Cardiac septum (tissue), 1 donor: ENCODE data around the gene TTC8. TPM values are rescaled to one million over a fixed set of nuclear protein-coding genes. Genes with fewer than 3 reads are reported as not detected.
"Not testable (repeated sequence)": the region's sequence is repeated elsewhere in the genome, so short reads cannot be mapped to it uniquely, and the experiment has no call there.

Source experiments
- DNase-seq: peaks from one replicate; pipeline ENCODE4 v3.0.0-alpha.2; 2020; ENCODE audit warnings: low spot score
- intact Hi-C: fragments of 100-400 bp; cut with DNase I; formaldehyde crosslinking; loops from one replicate; pipeline ENCODE4 v1.14.0; 2022
- long read RNA-seq: library from polyadenylated mRNA; unstranded; transcript quantifications from one replicate; pipeline ENCODE4 v2.0.0, GENCODE V29; 2021
- total RNA-seq: library from RNA; stranded (reverse); fragmentation: NEBNext Ultra II Directional; extraction: Animal tissue kit (Norgen Biotek cat#: 25700); gene quantifications from one replicate; pipeline ENCODE4 v1.2.1, GENCODE V29; 2021
- donor health status: DM: no; HTN: no; CAD: no.

The TTC8 gene
- 12.2 TPM for total RNA-seq
- long read RNA-seq, full-length matches to known transcripts, result 15 of 21 reads
- long read RNA-seq, partial matches to known transcripts, result 1 of 21 reads
- long read RNA-seq, other reads (novel, unspliced or antisense), result 5 of 21 reads

DNA sequence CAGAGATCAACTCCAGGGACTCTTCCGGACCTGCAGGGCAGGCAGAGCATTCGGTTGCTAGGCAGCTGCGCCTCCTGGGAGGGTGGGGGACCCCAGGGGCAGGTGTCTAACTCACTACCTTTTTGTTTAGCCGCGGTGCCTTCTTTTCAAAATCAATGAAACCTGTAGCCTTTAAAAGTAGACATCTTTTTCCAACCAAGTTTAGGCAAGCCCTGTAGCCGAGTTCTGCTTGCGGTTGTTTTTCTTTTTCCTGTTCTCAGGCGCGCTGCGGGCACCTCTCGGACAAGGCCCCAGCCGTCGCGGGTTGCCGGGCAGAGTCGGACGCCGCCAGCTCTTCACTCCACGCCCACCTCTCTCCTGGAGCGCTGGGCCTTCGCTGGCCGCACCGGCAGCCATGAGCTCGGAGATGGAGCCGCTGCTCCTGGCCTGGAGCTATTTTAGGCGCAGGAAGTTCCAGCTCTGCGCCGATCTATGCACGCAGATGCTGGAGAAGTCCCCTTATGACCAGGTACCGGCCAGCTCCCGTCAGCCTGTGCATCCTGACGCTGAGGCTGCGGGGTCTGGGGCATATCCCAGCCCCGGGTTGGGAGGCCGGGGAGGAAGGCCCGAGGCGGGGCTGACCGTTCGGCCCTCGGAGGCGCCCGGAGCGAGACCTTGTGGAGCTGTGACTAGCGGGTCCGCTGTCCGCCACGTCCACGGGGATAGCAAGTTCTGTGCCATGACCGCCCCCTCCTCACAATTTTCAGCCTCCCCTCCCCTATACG is at the start of gene TTC8:
TTC8 (plus strand) TSS at position 338 of the 764 bp plus-strand sequence; CDS start at position 395, 57 bp downstream.
- DNase-seq, result peak; percentile 94
- intact Hi-C loops, result loop anchor here (2.0 kb wide), 1 partner anchor 32 kb away; the partner anchor contains the start of gene EML5

- intact Hi-C loops, result no loop called here
- DNase-seq, result no peak
Measured at GRCh38 chr14:88775532-88775931, 48.9 kb upstream of the TTC8 start.

DNA sequence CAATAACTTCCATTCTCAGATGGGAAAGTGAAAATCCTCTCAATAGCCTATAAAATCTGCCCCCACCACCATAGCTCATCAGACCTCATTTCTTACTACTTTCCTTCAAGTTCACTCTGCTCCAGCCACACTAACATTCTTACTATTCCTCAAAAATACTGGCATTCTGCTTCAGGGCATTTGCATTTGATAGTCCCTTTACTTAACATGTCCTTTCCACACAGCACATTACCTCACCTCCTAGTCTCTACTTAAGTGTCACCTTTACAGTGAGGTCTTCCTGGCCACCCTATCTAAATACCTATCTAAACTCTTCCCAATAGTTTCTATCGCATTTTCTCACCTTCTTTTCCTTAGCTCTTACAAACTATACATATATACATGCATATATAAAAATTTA is 38.5 kb upstream of the TTC8 start:
- no peak for DNase-seq
- intact Hi-C loops, result no loop called here

GRCh38 chr14:88786715-88787114 is 37.7 kb upstream of the TTC8 start:
- intact Hi-C loops, result no loop called here
- DNase-seq, result no peak

GRCh38 chr14:88789573-88789972 is 34.9 kb upstream of the TTC8 start:
- DNase-seq, intact Hi-C loops: not testable (repeated sequence)

DNA sequence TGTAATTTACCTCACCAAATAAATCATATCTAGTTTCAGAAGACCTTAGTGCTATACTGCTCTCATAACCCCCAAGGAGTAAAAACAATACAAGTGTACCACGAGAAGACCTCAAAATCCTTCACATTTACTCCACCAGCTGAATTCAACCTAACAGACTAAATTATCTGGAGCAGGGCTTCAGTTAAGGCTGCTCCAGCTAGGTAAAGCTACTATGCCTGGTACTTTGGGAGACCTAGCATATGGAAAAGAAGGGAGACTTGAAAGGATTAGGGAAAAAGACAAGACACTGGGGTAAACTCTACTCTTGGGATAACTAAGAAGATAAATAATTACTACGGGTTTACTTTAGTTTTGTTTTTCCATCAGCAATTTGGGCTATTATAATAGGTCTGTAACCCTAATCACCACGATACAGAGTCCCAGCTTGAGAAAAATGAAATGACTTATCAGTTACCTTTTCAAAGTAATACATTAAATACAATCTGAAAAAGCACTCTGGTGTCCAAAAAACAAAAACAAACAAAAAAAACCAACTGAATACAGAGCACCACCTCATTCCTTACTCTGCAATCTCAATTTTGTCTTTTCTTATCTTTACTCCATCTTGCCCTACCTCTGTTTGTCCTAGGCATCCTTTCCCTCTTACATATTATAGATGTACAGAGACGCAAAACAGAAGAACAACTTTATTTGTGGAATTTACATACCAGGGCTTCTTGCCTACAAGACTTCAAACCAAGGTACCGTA is 33.8 kb upstream of the TTC8 start:
- intact Hi-C loops, result no loop called here
- DNase-seq, result no peak

DNA sequence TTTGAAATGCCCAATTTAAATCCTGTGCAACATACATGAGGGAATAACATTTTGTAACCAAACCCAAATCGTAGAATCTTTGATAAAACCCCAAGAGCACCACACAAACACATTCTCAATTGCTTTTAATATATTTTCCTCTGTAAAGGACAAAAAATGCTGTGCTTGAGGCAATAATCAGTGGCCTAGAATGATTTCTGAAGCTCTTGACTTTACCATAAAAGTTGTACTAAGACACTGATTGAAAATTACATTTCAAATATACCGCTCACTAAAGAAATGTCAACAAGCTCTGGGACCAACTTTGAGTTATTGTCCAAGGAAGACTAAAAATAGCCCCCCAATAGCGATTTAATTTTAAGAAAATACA is 33.2 kb upstream of the TTC8 start:
- no peak for DNase-seq
- intact Hi-C loops, result no loop called here

GRCh38 chr14:88791629-88792472 is 32.6 kb upstream of the TTC8 start:
- DNase-seq, result no peak
- intact Hi-C loops, result loop anchor here (2.0 kb wide), 1 partner anchor 33 kb away; the partner anchor contains the start of gene TTC8

GRCh38 chr14:88792473-88793258 is 31.8 kb upstream of the TTC8 start, which contains the start of gene EML5:
EML5 (minus strand) TSS chr14:88792953; CDS start chr14:88792503, 450 bp downstream.
- peak; percentile 86 for DNase-seq
- intact Hi-C loops, result loop anchor here (2.0 kb wide), 1 partner anchor 32 kb away; the partner anchor contains the start of gene TTC8

GRCh38 chr14:88793259-88793625 is 31.2 kb upstream of the TTC8 start:
- intact Hi-C loops, result loop anchor here (2.0 kb wide), 1 partner anchor 32 kb away; the partner anchor contains the start of gene TTC8

DNA sequence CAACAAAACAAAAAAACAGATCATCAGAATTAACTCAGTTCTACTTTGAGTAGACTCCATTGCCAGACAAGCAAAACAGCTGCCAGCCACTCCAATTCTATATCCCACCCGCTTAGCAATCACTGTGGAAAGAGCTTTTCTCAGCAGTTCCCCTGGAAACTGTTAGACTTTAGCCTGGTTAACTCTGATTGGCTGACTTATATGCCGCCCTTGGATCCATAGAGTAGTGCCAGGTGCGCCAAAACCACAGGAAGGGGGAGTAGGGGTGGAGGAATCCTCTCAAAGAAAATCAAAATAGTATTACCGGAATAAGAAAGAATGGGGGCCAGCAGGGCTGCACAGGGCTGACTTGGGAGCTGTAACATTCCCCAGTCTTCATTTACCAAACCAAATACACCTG is 26.3 kb upstream of the TTC8 start:
- intact Hi-C loops, result no loop called here
- no peak for DNase-seq

More at GRCh38 chr14:88793259-88793625, 31.2 kb upstream of the TTC8 start:
- no peak for DNase-seq

- intact Hi-C loops, result no loop called here
- DNase-seq, result no peak
Measured at GRCh38 chr14:88799522-88799921, 24.9 kb upstream of the TTC8 start.

- intact Hi-C loops, result no loop called here
- no peak for DNase-seq
Measured at GRCh38 chr14:88802596-88802995, 21.9 kb upstream of the TTC8 start.

DNA sequence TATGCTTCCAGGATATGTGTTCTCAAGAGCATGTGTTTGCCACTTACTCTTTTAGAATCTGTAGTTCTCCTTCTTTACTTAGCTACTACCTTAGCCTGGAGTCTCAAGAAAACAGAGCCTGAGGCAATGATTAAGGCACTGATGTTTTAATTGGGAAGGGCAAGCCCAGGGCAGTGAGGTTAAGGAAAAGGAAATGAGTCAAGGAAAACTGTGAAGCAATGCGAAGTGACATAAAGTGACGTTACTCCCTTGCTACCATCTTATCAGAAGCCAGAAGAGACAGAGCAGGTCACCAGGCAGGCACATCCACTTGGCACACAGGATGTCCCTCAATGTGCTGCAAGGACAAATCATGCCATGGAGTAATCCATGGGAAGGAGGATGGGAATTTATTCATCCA is 20.4 kb upstream of the TTC8 start:
- intact Hi-C loops, result no loop called here
- DNase-seq, result no peak

GRCh38 chr14:88804477-88804876 is 20.0 kb upstream of the TTC8 start:
- intact Hi-C loops, result no loop called here

DNA sequence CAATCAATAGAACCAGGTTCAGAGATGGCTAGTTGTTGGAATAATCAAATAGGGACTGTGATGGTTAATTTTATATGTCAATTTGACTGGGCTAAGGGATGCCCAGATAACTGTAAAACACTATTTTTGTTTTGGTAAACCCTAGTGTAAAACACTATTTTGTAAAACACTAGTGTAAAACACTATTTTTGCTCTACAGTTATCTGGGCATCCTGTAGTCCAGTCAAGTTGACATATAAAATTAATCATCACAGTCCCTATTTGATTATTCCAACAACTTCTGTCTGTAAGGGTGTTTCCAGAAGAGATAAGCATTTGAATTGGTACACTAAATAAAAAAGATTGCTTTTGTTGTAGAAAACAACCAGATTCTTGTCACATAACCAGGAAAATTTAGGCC is 16.1 kb upstream of the TTC8 start:
- intact Hi-C loops, result no loop called here
- DNase-seq, result no peak

More at GRCh38 chr14:88804477-88804876, 20.0 kb upstream of the TTC8 start:
- DNase-seq, result no peak

GRCh38 chr14:88815980-88816379 is 8.5 kb upstream of the TTC8 start:
- no peak for DNase-seq
- intact Hi-C loops, result no loop called here

- no peak for DNase-seq
- intact Hi-C loops, result no loop called here
Measured at GRCh38 chr14:88818018-88818417, 6.4 kb upstream of the TTC8 start.

DNA sequence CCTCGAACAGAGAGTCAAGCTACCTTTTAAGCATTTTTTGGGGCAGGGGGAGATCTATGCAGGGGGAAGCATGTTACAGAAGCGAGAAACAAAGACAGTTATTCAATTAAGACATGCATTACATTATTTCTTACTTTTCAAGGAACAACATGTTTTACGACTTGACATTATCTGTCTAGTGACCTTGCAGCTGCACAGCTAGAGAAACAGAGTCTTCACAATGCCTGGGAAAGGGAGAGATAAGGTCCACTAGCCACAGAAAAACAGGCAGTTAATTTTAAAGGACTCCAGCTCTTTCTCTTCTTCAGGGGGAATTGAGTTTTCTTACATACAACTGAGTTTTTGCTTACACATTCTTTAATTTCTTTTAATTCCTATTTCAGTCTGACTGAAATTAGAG is 4.8 kb upstream of the TTC8 start:
- intact Hi-C loops, DNase-seq: not testable (repeated sequence)
